Measurements from ENCODE around the gene OFD1.

DNA sequence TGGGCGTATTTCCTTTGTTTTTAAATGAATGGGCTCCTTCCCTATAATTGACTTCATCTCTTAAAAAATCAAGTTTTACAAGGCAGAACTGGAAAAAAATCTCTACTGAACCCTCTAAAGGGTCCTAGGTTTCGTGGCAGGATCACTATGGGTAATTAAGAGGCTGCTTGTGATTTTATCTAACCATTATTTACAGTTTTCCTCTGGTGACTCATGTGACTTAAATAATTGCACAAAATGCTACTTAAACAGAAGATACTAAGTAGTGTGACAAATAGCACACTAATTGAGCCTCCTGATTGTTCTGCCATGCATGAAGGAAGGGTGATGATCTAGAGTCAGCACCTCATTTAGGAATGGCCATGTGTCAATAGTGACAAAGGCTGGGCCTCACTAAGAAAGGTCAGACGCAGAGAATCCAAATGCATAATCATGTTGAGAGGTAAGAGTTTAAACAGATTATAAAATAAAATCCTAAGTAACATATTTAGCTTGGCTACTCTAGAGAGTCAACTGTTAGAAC lies 35.5 kb downstream of the OFD1 start:
- TF ChIP-seq POLR2AphosphoS5 (IDR thresholded peaks at IDR 0.05; ENCODE audit: low read depth, low read length) (no peak), EP300 (IDR thresholded peaks at IDR 0.05; ENCODE audit: borderline replicate concordance in 1 of 2, low read depth in 2 of 2, low read length in 2 of 2) (no peak), SUZ12 (IDR thresholded peaks at IDR 0.05; ENCODE audit: low read length) (no peak), MAX (IDR thresholded peaks at IDR 0.05) (no peak), RNF2 (IDR thresholded peaks at IDR 0.05; ENCODE audit: borderline replicate concordance, low read depth, low read length, missing control alignments, poor library complexity, severe bottlenecking) (no peak), HDAC6 (IDR thresholded peaks at IDR 0.05; ENCODE audit: low read depth, low read length) (no peak), POLR2A (IDR thresholded peaks at IDR 0.05; ENCODE audit: control extremely low read depth in 1 of 2, low read depth in 2 of 2, low read length in 2 of 2) (no peak), JUND (IDR thresholded peaks at IDR 0.05; ENCODE audit: low read length) (no peak)
- TF ChIP-seq, protein P1, sequence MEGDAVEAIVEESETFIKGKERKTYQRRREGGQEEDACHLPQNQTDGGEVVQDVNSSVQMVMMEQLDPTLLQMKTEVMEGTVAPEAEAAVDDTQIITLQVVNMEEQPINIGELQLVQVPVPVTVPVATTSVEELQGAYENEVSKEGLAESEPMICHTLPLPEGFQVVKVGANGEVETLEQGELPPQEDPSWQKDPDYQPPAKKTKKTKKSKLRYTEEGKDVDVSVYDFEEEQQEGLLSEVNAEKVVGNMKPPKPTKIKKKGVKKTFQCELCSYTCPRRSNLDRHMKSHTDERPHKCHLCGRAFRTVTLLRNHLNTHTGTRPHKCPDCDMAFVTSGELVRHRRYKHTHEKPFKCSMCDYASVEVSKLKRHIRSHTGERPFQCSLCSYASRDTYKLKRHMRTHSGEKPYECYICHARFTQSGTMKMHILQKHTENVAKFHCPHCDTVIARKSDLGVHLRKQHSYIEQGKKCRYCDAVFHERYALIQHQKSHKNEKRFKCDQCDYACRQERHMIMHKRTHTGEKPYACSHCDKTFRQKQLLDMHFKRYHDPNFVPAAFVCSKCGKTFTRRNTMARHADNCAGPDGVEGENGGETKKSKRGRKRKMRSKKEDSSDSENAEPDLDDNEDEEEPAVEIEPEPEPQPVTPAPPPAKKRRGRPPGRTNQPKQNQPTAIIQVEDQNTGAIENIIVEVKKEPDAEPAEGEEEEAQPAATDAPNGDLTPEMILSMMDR (IDR thresholded peaks at IDR 0.05; ENCODE audit: control extremely low read depth in 1 of 3, insufficient read depth in 1 of 3, low read depth in 1 of 3, low read length in 3 of 3) = no peak

Data from H1 (cell line).